CD4-positive, alpha-beta T cell (primary cell): ENCODE data around the gene CUTC. TPM values are rescaled to one million over a fixed set of nuclear protein-coding genes. Genes with fewer than 3 reads are reported as not detected.

Experiments used
- ATAC-seq: fragments of 200-7000 bp; cut with Tn5 transposase; one replicate; pipeline ENCODE4 v1.10.0; 2022; ENCODE audit warnings: mild to moderate bottlenecking; ENCODE audit not compliant: poor library complexity
- CTCF ChIA-PET: fragments of 350-600 bp; sonication (Branson Sonifier 250); formaldehyde crosslinking; loops from one replicate; lab custom pipeline; 2021; ENCODE audit warnings: antibody characterized with exemption, inconsistent platforms; lab: Charles Lee
- POLR2A ChIA-PET: fragments of 350-600 bp; sonication (Branson Sonifier 250); formaldehyde crosslinking; loops from one replicate; lab custom pipeline; 2021; ENCODE audit warnings: antibody characterized with exemption, inconsistent platforms; lab: Charles Lee
- DNase-seq, 14 experiments: peaks; one replicate each; pipeline ENCODE4 v3.0.0-alpha.2; 2013 to 2020; ENCODE audit warnings: mixed read lengths in 2 of 14
- H3K27ac ChIP-seq, 2 donors: one replicate each; pipeline versions ENCODE4 v1.5.1 to v1.7.0; 2013; ENCODE audit warnings: low read length in 2 of 2, low read depth in 1 of 2, mild to moderate bottlenecking in 1 of 2
- H3K27me3 ChIP-seq, 2 experiments: 1 replicate in 1 of 2; 2 replicates in 1 of 2; pipeline versions ENCODE4 v1.6.1 to v1.7.0; 2013; ENCODE audit warnings: low read length in 2 of 2, control low read depth in 1 of 2, mild to moderate bottlenecking in 1 of 2, moderate library complexity in 1 of 2; ENCODE audit not compliant: insufficient read depth in 2 of 2, control insufficient read depth in 1 of 2
- H3K36me3 ChIP-seq: one replicate; pipeline ENCODE4 v1.6.1; 2013; ENCODE audit warnings: low read length, control low read depth; ENCODE audit not compliant: insufficient read depth
- H3K4me1 ChIP-seq: one replicate; pipeline ENCODE4 v1.6.1; 2013; ENCODE audit warnings: low read length, control low read depth; ENCODE audit not compliant: insufficient read depth
- H3K4me3 ChIP-seq: one replicate; pipeline ENCODE4 v1.5.1; 2013; ENCODE audit warnings: mild to moderate bottlenecking, low read length, moderate library complexity
- H3K9me3 ChIP-seq, 2 experiments: 1 replicate in 1 of 2; 2 replicates in 1 of 2; pipeline versions ENCODE4 v1.6.1 to v1.7.0; 2013; ENCODE audit warnings: low read length in 2 of 2, mild to moderate bottlenecking in 2 of 2, control low read depth in 1 of 2, moderate library complexity in 1 of 2; ENCODE audit not compliant: control insufficient read depth in 1 of 2, insufficient read depth in 1 of 2
- H3K27ac Mint-ChIP-seq: one replicate; pipeline ENCODE4 v1.8.0; 2020; ENCODE audit warnings: mixed read lengths
- H3K27me3 Mint-ChIP-seq: one replicate; pipeline ENCODE4 v1.8.0; 2021; ENCODE audit warnings: mixed read lengths
- H3K36me3 Mint-ChIP-seq: one replicate; pipeline ENCODE4 v1.8.0; 2021; ENCODE audit warnings: low read depth, mixed read lengths
- H3K4me1 Mint-ChIP-seq: one replicate; pipeline ENCODE4 v1.8.0; 2021; ENCODE audit warnings: low read depth, mixed read lengths
- H3K4me3 Mint-ChIP-seq: one replicate; pipeline ENCODE4 v1.8.0; 2020; ENCODE audit warnings: mild to moderate bottlenecking, mixed read lengths
- H3K9me3 Mint-ChIP-seq: one replicate; pipeline ENCODE4 v1.8.0; 2020; ENCODE audit warnings: mixed read lengths
- CTCF ChIP-seq: fragments of 200-600 bp; IDR thresholded peaks from one replicate; pipeline ENCODE4 v1.8.0; 2022; ENCODE audit warnings: antibody characterized with exemption, mild to moderate bottlenecking
- intact Hi-C, 2 experiments: fragments of 100-400 bp; cut with DNase I in 1 of 2; cut with micrococcal nuclease in 1 of 2; formaldehyde crosslinking; loops; one replicate each; pipeline versions ENCODE4 v1.15.1 to v1.9.0; 2023 to 2025; cut with DNase I, micrococcal nuclease
- total RNA-seq, 174 experiments: library from RNA in 2 of 174; stranded (reverse) in 2 of 174; gene quantifications; one replicate each; pipeline ENCODE4 v1.2.3 and lab custom pipeline; 2021 to 2026

CUTC gene
- total RNA-seq, 2 experiments from 2014 or later: 14.1 to 16.0 TPM

GRCh38 chr10:99775850-99776249, 43.8 kb downstream of the CUTC start:
- Mint-ChIP-seq H3K4me1 (no peaks in the 10 kb centered on the region), H3K27ac (no peak overlapping the region), H3K36me3 (no peaks in the 10 kb centered on the region), H3K27me3 (no peaks in the 10 kb centered on the region), H3K9me3 (peaks cover 3% of the 10 kb centered on the region), H3K4me3 (no peak overlapping the region)
- Histone ChIP-seq H3K36me3 (no peaks in the 10 kb centered on the region), H3K27me3 (no peaks in the 10 kb centered on the region), H3K4me1 (no peaks in the 10 kb centered on the region), H3K4me3 (no peak overlapping the region), H3K9me3 (no peaks in the 10 kb centered on the region), H3K27ac (no peak overlapping the region)
- CTCF ChIA-PET: no interaction called here
- ATAC-seq (no peak), DNase-seq (peak in 2 of 14 experiments; percentile 2 to 16)
- no peak for TF ChIP-seq CTCF
- POLR2A ChIA-PET: no interaction called here
- intact Hi-C loops: no loop called here

- no peaks in the 10 kb centered on the region for H3K36me3 Mint-ChIP-seq
- no peaks in the 10 kb centered on the region for H3K27me3 ChIP-seq
- H3K27ac ChIP-seq: no peak overlapping the region
- no peak overlapping the region for H3K4me3 Mint-ChIP-seq
- CTCF ChIA-PET: no interaction called here
- no peak for TF ChIP-seq CTCF
- no peak overlapping the region for H3K4me3 ChIP-seq
- no peak for ATAC-seq
- DNase-seq: no peak
- POLR2A ChIA-PET: no interaction called here
- H3K36me3 ChIP-seq: no peaks in the 10 kb centered on the region
- H3K4me1 Mint-ChIP-seq: no peaks in the 10 kb centered on the region
- no peak overlapping the region for H3K27ac Mint-ChIP-seq
- H3K4me1 ChIP-seq: no peaks in the 10 kb centered on the region
- H3K9me3 Mint-ChIP-seq: peaks cover 3% of the 10 kb centered on the region
- intact Hi-C loops: no loop called here
- no peaks in the 10 kb centered on the region for H3K9me3 ChIP-seq
- H3K27me3 Mint-ChIP-seq: no peaks in the 10 kb centered on the region
Measured at GRCh38 chr10:99777918-99778714, 46.1 kb downstream of the CUTC start.

GRCh38 chr10:99779335-99779734, 47.3 kb downstream of the CUTC start:
- intact Hi-C loops: no loop called here
- Mint-ChIP-seq H3K27me3 (no peaks in the 10 kb centered on the region), H3K4me1 (no peaks in the 10 kb centered on the region), H3K9me3 (peaks cover 3% of the 10 kb centered on the region), H3K4me3 (no peak overlapping the region), H3K27ac (no peak overlapping the region), H3K36me3 (no peaks in the 10 kb centered on the region)
- DNase-seq (no peak), ATAC-seq (no peak)
- H3K27ac ChIP-seq: no peak overlapping the region
- POLR2A ChIA-PET: no interaction called here
- no peaks in the 10 kb centered on the region for H3K4me1 ChIP-seq
- H3K4me3 ChIP-seq: no peak overlapping the region
- TF ChIP-seq CTCF: no peak
- no peaks in the 10 kb centered on the region for H3K27me3 ChIP-seq
- CTCF ChIA-PET: no interaction called here
- no peaks in the 10 kb centered on the region for H3K9me3 ChIP-seq
- no peaks in the 10 kb centered on the region for H3K36me3 ChIP-seq
